GM18498 (cell line): ENCODE measurements around the gene CSNK2B.

Experiments
- ATAC-seq: cut with Tn5 transposase; IDR thresholded peaks from one replicate; pipeline ENCODE4 v1.9.1; 2021; ENCODE audit warnings: mild to moderate bottlenecking, moderate library complexity; ENCODE audit not compliant: unreplicated experiment

The CSNK2B gene

GRCh38 chr6:31660381-31661261, 5.3 kb upstream of the CSNK2B start, which contains the start of gene C6orf47:
Gene C6orf47, minus strand, starts transcription at chr6:31660778. Its CDS starts 831 bp downstream, at chr6:31659947.
- ATAC-seq = peak; percentile 56

GRCh38 chr6:31661262-31662123, 4.4 kb upstream of the CSNK2B start:
- ATAC-seq = no peak

- ATAC-seq = no peak
Measured at GRCh38 chr6:31662124-31662723, 3.7 kb upstream of the CSNK2B start.

DNA sequence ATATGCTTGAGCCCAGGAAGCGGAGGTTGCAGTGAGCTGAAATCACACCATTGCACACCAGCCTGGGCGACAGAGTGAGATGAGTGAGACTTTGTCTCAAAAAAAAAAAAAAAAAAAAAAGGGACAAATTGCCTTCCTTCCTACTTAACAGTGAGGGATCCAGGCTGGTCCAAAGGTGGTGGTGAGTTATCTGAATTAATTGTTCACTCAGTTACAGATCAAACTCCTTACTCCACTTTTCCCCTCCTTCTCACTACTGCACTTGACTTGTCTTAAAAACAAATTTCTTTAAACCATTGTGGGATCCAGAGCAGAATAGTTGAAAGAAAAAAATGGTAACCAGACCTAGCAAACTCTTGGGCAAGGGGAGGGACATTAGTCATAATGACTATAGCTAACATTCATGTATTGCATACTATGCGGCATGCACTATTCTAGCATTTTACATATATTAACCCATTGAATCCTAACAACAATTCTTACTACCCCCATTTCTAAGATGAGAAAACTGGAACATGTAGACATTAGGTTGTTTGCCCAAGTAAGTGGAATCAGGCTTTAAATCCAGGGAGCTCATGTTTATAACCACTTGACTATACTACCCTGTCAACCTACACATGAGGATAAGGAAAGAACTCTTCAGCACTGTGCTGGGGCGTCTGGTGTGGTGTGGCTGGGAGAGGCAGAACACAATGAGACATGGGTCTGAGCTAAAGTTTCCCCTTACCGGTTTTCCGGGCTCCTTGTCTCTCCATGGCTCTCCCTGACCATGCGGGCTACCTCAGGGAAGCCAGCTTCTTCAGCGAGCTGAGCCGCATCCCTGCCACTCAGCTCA, 2.5 kb upstream of the CSNK2B start:
- no peak for ATAC-seq

GRCh38 chr6:31663961-31664789, 1.7 kb upstream of the CSNK2B start:
- ATAC-seq = no peak

DNA sequence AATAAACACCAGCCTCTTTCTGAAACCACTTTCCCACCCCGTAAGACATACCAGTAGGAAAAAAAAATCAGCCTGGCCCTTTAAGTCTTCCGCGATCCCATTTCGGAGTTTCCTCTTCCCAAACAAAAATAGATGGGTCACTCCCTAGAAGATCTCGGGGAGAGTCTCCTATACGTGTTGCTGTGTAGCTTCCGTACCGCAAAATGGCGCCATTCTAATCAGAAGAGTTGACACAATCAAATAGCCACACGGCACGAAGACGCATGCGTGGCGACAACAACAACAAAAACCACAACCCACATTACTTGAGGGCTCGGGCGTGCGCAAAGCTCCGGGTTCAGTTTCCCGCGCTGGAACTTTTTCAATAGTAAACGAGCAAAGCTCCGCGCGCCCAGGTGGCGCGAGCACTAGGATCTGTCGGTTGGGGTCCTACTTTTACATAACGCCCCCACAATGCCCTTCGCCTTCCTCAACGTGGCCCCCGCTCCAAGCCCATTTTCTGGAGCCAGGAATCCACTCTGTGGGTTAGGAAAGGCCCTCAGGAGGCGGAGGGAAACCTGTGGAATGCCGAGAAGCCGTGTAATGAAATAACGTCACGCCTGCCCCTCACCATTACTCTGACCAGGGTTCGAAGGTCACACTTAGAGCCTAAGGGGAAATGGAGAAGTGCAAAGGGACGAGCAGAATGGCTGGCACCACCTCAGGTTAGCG, 935 bp upstream of the CSNK2B start, which contains the start of gene GPANK1:
GPANK1 (minus strand) TSS at position 208 of the 711 bp plus-strand sequence. CDS start 519 bp downstream, outside the sequence.
- ATAC-seq = peak; percentile 38

GRCh38 chr6:31666337-31666965, 571 bp downstream of the CSNK2B start:
- no peak for ATAC-seq

DNA sequence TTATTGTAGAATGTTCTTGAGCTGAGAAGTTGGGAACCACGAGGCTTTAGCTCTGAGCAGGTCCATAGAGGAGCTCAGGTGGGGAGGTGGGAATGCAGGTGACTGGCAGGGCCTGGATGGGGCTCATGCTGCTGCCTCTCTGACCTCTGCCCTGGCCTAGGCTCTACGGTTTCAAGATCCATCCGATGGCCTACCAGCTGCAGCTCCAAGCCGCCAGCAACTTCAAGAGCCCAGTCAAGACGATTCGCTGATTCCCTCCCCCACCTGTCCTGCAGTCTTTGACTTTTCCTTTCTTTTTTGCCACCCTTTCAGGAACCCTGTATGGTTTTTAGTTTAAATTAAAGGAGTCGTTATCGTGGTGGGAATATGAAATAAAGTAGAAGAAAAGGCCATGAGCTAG, 3.8 kb downstream of the CSNK2B start, which contains the start of gene LY6G5B:
LY6G5B (plus strand) TSS at position 301 of the 400 bp plus-strand sequence. CDS start 975 bp downstream, outside the sequence.
- ATAC-seq = no peak

GRCh38 chr6:31676322-31676903, 10.5 kb downstream of the CSNK2B start:
- ATAC-seq = no peak

DNA sequence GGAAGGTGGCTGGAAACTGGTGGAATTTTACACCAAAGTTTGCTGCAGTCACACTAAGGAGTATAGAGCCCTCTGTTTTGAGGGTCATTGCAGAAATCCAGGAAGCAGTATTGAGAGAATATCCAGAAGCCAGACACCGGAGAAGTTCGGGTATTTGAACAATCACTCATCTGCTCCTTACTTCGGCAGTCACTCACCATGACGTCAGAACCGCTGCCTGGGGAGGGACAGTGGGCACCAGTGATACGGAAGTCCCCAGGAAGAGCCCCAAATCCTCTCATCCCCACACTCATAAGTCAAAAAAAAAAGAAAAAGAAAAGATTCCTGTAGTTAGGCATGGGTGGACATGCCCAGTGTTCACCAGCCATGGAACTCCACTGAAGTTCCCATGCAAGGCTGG, 11.0 kb downstream of the CSNK2B start:
- ATAC-seq = no peak

DNA sequence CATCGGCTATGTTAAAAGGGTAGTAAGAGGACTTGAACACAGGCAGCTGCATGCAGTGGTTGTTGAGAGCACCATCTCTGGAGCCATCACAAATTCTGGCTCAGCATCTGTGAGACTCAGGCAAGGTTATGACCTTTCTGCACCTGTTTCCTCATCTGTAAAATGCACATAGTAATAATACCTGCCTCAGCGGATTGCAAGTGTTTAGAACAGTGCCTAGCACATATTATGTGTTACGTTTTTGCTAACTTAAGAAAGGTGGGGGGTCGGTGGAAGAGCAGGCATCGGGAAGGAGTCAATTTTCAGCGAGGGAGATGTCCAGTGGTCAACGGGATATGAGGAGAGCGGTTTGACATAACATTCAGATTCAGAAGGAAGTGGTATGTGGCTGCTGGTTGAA, 12.1 kb downstream of the CSNK2B start:
- ATAC-seq = no peak

- ATAC-seq = peak; percentile 52
Measured at GRCh38 chr6:31680226-31681134, 14.6 kb downstream of the CSNK2B start, which contains the start of gene LY6G5C. Gene LY6G5C, minus strand, starts transcription at chr6:31681067. Its CDS starts 694 bp downstream, at chr6:31680373.

DNA sequence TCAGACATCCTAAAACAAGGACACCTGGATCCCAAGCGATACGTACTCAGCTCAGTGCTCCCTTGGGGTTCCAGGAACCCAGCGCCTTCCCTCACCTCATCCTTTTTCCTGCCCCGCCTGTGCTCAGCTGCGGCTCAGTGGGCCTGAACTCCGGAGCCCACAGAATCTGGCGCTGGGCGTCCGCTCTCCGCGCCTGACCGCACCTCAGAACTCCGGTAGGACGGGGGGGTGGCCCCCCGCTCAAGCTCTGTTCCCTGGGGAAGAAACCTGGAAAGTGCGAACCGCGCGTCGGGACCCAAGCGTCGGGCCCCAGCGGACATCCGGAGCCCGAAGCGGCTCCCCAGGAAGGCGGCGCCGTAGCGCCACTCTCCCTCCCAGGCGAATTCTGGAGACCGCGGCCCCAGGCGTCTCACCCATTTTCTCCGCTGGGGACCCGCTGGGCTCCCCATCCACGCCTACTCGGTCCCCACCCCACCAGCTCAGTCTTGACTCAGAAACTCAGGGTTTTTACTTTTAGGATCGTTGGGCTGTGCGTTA, 15.3 kb downstream of the CSNK2B start:
- ATAC-seq = peak; percentile 34

DNA sequence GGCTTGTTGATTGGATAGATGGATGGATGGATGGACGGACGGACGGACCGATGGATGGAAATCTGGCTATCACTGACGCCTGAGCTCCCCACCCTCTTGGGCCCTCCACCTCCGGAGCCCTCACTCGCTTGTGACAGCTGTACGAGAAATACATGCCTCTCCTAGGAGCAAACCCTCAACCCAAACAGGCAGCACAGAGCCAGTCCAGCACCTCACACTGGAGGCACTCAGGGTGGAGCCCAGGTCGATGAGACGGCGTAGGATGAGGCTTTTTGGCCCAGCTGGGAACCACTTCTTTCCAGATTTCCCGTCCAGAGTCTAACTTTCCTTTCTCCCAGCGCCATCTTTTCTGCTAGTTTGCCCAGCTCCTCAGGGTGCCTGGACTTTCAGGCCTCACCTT, 17.7 kb downstream of the CSNK2B start:
- ATAC-seq = no peak

- ATAC-seq = no peak
Measured at GRCh38 chr6:31686483-31686882, 20.6 kb downstream of the CSNK2B start.

DNA sequence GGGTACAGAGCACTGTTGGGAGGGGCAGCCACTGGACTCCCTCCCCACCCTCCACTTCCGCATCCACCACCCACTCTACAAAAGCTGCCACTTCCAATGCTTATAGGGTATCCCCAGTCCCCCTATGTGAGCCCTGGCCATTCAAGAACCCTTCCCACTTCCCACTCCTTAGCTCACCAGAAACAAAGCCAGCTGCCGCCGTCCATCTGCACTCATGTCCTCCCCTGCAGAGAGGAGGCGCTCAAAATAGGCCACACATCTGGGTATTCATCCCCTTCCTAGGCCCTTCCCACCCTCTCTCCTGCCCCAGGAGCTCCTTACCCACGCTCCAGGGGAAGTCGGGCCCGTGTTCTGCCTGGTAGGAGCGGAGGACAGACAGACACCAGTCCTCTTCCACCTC, 21.4 kb downstream of the CSNK2B start:
- ATAC-seq = no peak
